ENCODE measurements around the gene SUPT3H. TPM values are rescaled to one million over a fixed set of nuclear protein-coding genes. Genes with fewer than 3 reads are reported as not detected.

Gene SUPT3H
- total and polyA plus RNA-seq, 2 donors = 5.5 to 11.9 TPM

- H3K4me3 ChIP-seq (ENCODE audit: low read length in 2 of 2) = no peak overlapping the region
- no peaks in the 10 kb centered on the region for H3K27me3 ChIP-seq (ENCODE audit: control insufficient read depth in 2 of 2, insufficient read depth in 1 of 2, low read length in 1 of 2)
- H3K36me3 ChIP-seq (ENCODE audit: control insufficient read depth in 2 of 2, insufficient read depth in 2 of 2, low read length in 1 of 2) = no peaks in the 10 kb centered on the region
- no peak for DNase-seq (ENCODE audit: low read depth in 6 of 9, low spot score in 9 of 9)
- no peaks in the 10 kb centered on the region for H3K4me1 ChIP-seq (ENCODE audit: control insufficient read depth in 2 of 2, insufficient read depth in 2 of 2, low read length in 2 of 2)
- no peak overlapping the region for H3K27ac ChIP-seq (ENCODE audit: low read depth in 1 of 2, low read length in 1 of 2)
- H3K9me3 ChIP-seq (ENCODE audit: control insufficient read depth in 2 of 2, insufficient read depth in 1 of 2, low read length in 1 of 2) = no peaks in the 10 kb centered on the region
Observed at GRCh38 chr6:45002390-45003105, 375.2 kb downstream of the SUPT3H start.

GRCh38 chr6:45001663-45002062 is 376.1 kb downstream of the SUPT3H start:
- 92% methylated on average over 1 of the region's 1 CpG for WGBS
- H3K4me1 ChIP-seq (ENCODE audit: control insufficient read depth in 2 of 2, insufficient read depth in 2 of 2, low read length in 2 of 2) = no peaks in the 10 kb centered on the region
- no peak overlapping the region for H3K4me3 ChIP-seq (ENCODE audit: low read length in 2 of 2)
- H3K27ac ChIP-seq (ENCODE audit: low read depth in 1 of 2, low read length in 1 of 2) = peak overlapping the region in 1 of 2 donors; percentile 6
- no peaks in the 10 kb centered on the region for H3K36me3 ChIP-seq (ENCODE audit: control insufficient read depth in 2 of 2, insufficient read depth in 2 of 2, low read length in 1 of 2)
- H3K27me3 ChIP-seq (ENCODE audit: control insufficient read depth in 2 of 2, insufficient read depth in 1 of 2, low read length in 1 of 2) = no peaks in the 10 kb centered on the region
- no peaks in the 10 kb centered on the region for H3K9me3 ChIP-seq (ENCODE audit: control insufficient read depth in 2 of 2, insufficient read depth in 1 of 2, low read length in 1 of 2)
- DNase-seq (ENCODE audit: low read depth in 6 of 9, low spot score in 9 of 9) = peak in 2 of 9 donors; percentile 21 to 61

- Histone ChIP-seq H3K4me3 (ENCODE audit: low read length in 2 of 2) (no peak overlapping the region), H3K4me1 (ENCODE audit: control insufficient read depth in 2 of 2, insufficient read depth in 2 of 2, low read length in 2 of 2) (no peaks in the 10 kb centered on the region), H3K9me3 (ENCODE audit: control insufficient read depth in 2 of 2, insufficient read depth in 1 of 2, low read length in 1 of 2) (no peaks in the 10 kb centered on the region), H3K36me3 (ENCODE audit: control insufficient read depth in 2 of 2, insufficient read depth in 2 of 2, low read length in 1 of 2) (no peaks in the 10 kb centered on the region), H3K27ac (ENCODE audit: low read depth in 1 of 2, low read length in 1 of 2) (no peak overlapping the region), H3K27me3 (ENCODE audit: control insufficient read depth in 2 of 2, insufficient read depth in 1 of 2, low read length in 1 of 2) (no peaks in the 10 kb centered on the region)
- DNase-seq (ENCODE audit: low read depth in 6 of 9, low spot score in 9 of 9) = peak in 1 of 9 donors; percentile 35
Observed at GRCh38 chr6:45000833-45001232, 376.9 kb downstream of the SUPT3H start.

GRCh38 chr6:44999066-44999465 is 378.7 kb downstream of the SUPT3H start:
- no peak for DNase-seq (ENCODE audit: low read depth in 6 of 9, low spot score in 9 of 9)
- H3K27ac ChIP-seq (ENCODE audit: low read depth in 1 of 2, low read length in 1 of 2) = no peak overlapping the region
- WGBS = 98% methylated on average over 8 of the region's 8 CpGs

GRCh38 chr6:44995486-44996132 is 382.1 kb downstream of the SUPT3H start:
- H3K9me3 ChIP-seq (ENCODE audit: control insufficient read depth in 2 of 2, insufficient read depth in 1 of 2, low read length in 1 of 2) = no peaks in the 10 kb centered on the region
- H3K4me1 ChIP-seq (ENCODE audit: control insufficient read depth in 2 of 2, insufficient read depth in 2 of 2, low read length in 2 of 2) = no peaks in the 10 kb centered on the region
- H3K4me3 ChIP-seq (ENCODE audit: low read length in 2 of 2) = no peak overlapping the region
- H3K27ac ChIP-seq (ENCODE audit: low read depth in 1 of 2, low read length in 1 of 2) = no peak overlapping the region
- H3K36me3 ChIP-seq (ENCODE audit: control insufficient read depth in 2 of 2, insufficient read depth in 2 of 2, low read length in 1 of 2) = no peaks in the 10 kb centered on the region
- H3K27me3 ChIP-seq (ENCODE audit: control insufficient read depth in 2 of 2, insufficient read depth in 1 of 2, low read length in 1 of 2) = no peaks in the 10 kb centered on the region
- no peak for DNase-seq (ENCODE audit: low read depth in 6 of 9, low spot score in 9 of 9)
- 96% methylated on average over 3 of the region's 3 CpGs for WGBS

More at GRCh38 chr6:44999066-44999465, 378.7 kb downstream of the SUPT3H start:
- H3K9me3 ChIP-seq (ENCODE audit: control insufficient read depth in 2 of 2, insufficient read depth in 1 of 2, low read length in 1 of 2) = no peaks in the 10 kb centered on the region
- no peak overlapping the region for H3K4me3 ChIP-seq (ENCODE audit: low read length in 2 of 2)
- H3K27me3 ChIP-seq (ENCODE audit: control insufficient read depth in 2 of 2, insufficient read depth in 1 of 2, low read length in 1 of 2) = no peaks in the 10 kb centered on the region
- no peaks in the 10 kb centered on the region for H3K36me3 ChIP-seq (ENCODE audit: control insufficient read depth in 2 of 2, insufficient read depth in 2 of 2, low read length in 1 of 2)
- no peaks in the 10 kb centered on the region for H3K4me1 ChIP-seq (ENCODE audit: control insufficient read depth in 2 of 2, insufficient read depth in 2 of 2, low read length in 2 of 2)

- no peaks in the 10 kb centered on the region for H3K4me1 ChIP-seq (ENCODE audit: control insufficient read depth in 2 of 2, insufficient read depth in 2 of 2, low read length in 2 of 2)
- WGBS = 99% methylated on average over 3 of the region's 3 CpGs
Observed at GRCh38 chr6:44989391-44989790, 388.3 kb downstream of the SUPT3H start.

GRCh38 chr6:44985006-44985405 is 392.7 kb downstream of the SUPT3H start:
- Histone ChIP-seq H3K27ac (ENCODE audit: low read depth in 1 of 2, low read length in 1 of 2) (no peak overlapping the region), H3K4me3 (ENCODE audit: low read length in 2 of 2) (no peak overlapping the region), H3K9me3 (ENCODE audit: control insufficient read depth in 2 of 2, insufficient read depth in 1 of 2, low read length in 1 of 2) (no peaks in the 10 kb centered on the region), H3K27me3 (ENCODE audit: control insufficient read depth in 2 of 2, insufficient read depth in 1 of 2, low read length in 1 of 2) (no peaks in the 10 kb centered on the region), H3K36me3 (ENCODE audit: control insufficient read depth in 2 of 2, insufficient read depth in 2 of 2, low read length in 1 of 2) (no peaks in the 10 kb centered on the region), H3K4me1 (ENCODE audit: control insufficient read depth in 2 of 2, insufficient read depth in 2 of 2, low read length in 2 of 2) (no peaks in the 10 kb centered on the region)
- no peak for DNase-seq (ENCODE audit: low read depth in 6 of 9, low spot score in 9 of 9)
- 98% methylated on average over 4 of the region's 4 CpGs for WGBS

More at GRCh38 chr6:44989391-44989790, 388.3 kb downstream of the SUPT3H start:
- no peaks in the 10 kb centered on the region for H3K27me3 ChIP-seq (ENCODE audit: control insufficient read depth in 2 of 2, insufficient read depth in 1 of 2, low read length in 1 of 2)
- no peak overlapping the region for H3K27ac ChIP-seq (ENCODE audit: low read depth in 1 of 2, low read length in 1 of 2)
- H3K9me3 ChIP-seq (ENCODE audit: control insufficient read depth in 2 of 2, insufficient read depth in 1 of 2, low read length in 1 of 2) = no peaks in the 10 kb centered on the region
- H3K36me3 ChIP-seq (ENCODE audit: control insufficient read depth in 2 of 2, insufficient read depth in 2 of 2, low read length in 1 of 2) = no peaks in the 10 kb centered on the region
- no peak for DNase-seq (ENCODE audit: low read depth in 6 of 9, low spot score in 9 of 9)
- H3K4me3 ChIP-seq (ENCODE audit: low read length in 2 of 2) = no peak overlapping the region

- Histone ChIP-seq H3K4me1 (ENCODE audit: control insufficient read depth in 2 of 2, insufficient read depth in 2 of 2, low read length in 2 of 2) (no peaks in the 10 kb centered on the region), H3K36me3 (ENCODE audit: control insufficient read depth in 2 of 2, insufficient read depth in 2 of 2, low read length in 1 of 2) (no peaks in the 10 kb centered on the region), H3K9me3 (ENCODE audit: control insufficient read depth in 2 of 2, insufficient read depth in 1 of 2, low read length in 1 of 2) (no peaks in the 10 kb centered on the region), H3K27ac (ENCODE audit: low read depth in 1 of 2, low read length in 1 of 2) (no peak overlapping the region), H3K4me3 (ENCODE audit: low read length in 2 of 2) (no peak overlapping the region), H3K27me3 (ENCODE audit: control insufficient read depth in 2 of 2, insufficient read depth in 1 of 2, low read length in 1 of 2) (no peaks in the 10 kb centered on the region)
- 97% methylated on average over 4 of the region's 4 CpGs for WGBS
- no peak for DNase-seq (ENCODE audit: low read depth in 6 of 9, low spot score in 9 of 9)
Observed at GRCh38 chr6:44983467-44984365, 394.0 kb downstream of the SUPT3H start.

GRCh38 chr6:44980841-44981240 is 396.9 kb downstream of the SUPT3H start:
- no peak for DNase-seq (ENCODE audit: low read depth in 6 of 9, low spot score in 9 of 9)
- peaks cover 2 to 6% of the 10 kb centered on the region in 2 donors for H3K4me1 ChIP-seq (ENCODE audit: control insufficient read depth in 2 of 2, insufficient read depth in 2 of 2, low read length in 2 of 2)
- no peaks in the 10 kb centered on the region for H3K27me3 ChIP-seq (ENCODE audit: control insufficient read depth in 2 of 2, insufficient read depth in 1 of 2, low read length in 1 of 2)
- WGBS = 95% methylated on average over 4 of the region's 4 CpGs
- no peak overlapping the region for H3K4me3 ChIP-seq (ENCODE audit: low read length in 2 of 2)
- no peaks in the 10 kb centered on the region for H3K36me3 ChIP-seq (ENCODE audit: control insufficient read depth in 2 of 2, insufficient read depth in 2 of 2, low read length in 1 of 2)
- H3K27ac ChIP-seq (ENCODE audit: low read depth in 1 of 2, low read length in 1 of 2) = no peak overlapping the region
- H3K9me3 ChIP-seq (ENCODE audit: control insufficient read depth in 2 of 2, insufficient read depth in 1 of 2, low read length in 1 of 2) = no peaks in the 10 kb centered on the region
